Measurements from ENCODE around the gene PDE10A. TPM values are rescaled to one million over a fixed set of nuclear protein-coding genes. Genes with fewer than 3 reads are reported as not detected.

PDE10A gene
- total RNA-seq, 6 donors from 2014 or later, result 0.89 to 4.9 (median 1.4) TPM

DNA sequence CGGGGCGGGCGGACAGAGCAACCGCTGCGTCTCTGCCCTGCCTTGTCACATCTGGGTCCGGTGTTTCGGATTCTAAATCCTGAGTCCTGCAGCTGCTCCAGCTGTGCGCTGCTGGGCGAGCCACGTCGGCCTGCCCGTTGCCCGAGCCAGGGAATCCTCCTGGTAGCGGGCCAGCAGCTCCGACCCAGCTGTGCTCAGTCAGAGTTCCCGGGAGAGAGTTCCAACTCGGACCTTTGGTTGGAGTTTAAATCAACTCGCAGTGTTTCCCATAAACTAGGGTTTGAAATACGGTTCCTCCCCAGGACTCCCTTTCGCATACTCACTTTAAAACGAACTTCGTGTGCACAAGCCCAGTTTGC, 315 bp upstream of the PDE10A start:
- H3K27ac ChIP-seq, result peak overlapping the region in 1 of 4 donors; percentile 72

GRCh38 chr6:165662041-165662748, 846 bp downstream of the PDE10A start:
- Histone ChIP-seq H3K27me3 (peaks cover 0 to 42% (median 16%) of the 10 kb centered on the region in 4 donors), H3K4me1 (peaks cover 17 to 53% (median 32%) of the 10 kb centered on the region in 4 donors), H3K27ac (peak overlapping the region in 2 of 4 donors; percentile 46 to 72), H3K4me3 (peak overlapping the region; percentile 44 to 61 (median 54)), H3K36me3 (no peaks in the 10 kb centered on the region), H3K9me3 (no peaks in the 10 kb centered on the region)
- TF ChIP-seq POLR2A (IDR thresholded peaks at IDR 0.05), result no peak
- TF ChIP-seq, protein P1, sequence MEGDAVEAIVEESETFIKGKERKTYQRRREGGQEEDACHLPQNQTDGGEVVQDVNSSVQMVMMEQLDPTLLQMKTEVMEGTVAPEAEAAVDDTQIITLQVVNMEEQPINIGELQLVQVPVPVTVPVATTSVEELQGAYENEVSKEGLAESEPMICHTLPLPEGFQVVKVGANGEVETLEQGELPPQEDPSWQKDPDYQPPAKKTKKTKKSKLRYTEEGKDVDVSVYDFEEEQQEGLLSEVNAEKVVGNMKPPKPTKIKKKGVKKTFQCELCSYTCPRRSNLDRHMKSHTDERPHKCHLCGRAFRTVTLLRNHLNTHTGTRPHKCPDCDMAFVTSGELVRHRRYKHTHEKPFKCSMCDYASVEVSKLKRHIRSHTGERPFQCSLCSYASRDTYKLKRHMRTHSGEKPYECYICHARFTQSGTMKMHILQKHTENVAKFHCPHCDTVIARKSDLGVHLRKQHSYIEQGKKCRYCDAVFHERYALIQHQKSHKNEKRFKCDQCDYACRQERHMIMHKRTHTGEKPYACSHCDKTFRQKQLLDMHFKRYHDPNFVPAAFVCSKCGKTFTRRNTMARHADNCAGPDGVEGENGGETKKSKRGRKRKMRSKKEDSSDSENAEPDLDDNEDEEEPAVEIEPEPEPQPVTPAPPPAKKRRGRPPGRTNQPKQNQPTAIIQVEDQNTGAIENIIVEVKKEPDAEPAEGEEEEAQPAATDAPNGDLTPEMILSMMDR (IDR thresholded peaks at IDR 0.05), result no peak
- TF ChIP-seq POLR2AphosphoS5 (IDR thresholded peaks at IDR 0.05), result no peak
- no peak for TF ChIP-seq EP300 (IDR thresholded peaks at IDR 0.05)
- peak in 1 of 2 donors; percentile 86 for DNase-seq
- ATAC-seq (ENCODE audit: low FRiP score in 2 of 2), result no peak
- 0 to 2% methylated on average over 5 to 30 of the region's 100 CpGs for WGBS, 2 donors

More for the DNA sequence above, 315 bp upstream of the PDE10A start:
- TF ChIP-seq, protein P1 (IDR thresholded peaks at IDR 0.05), result no peak
- TF ChIP-seq POLR2A (IDR thresholded peaks at IDR 0.05) (no peak), EP300 (IDR thresholded peaks at IDR 0.05) (no peak), POLR2AphosphoS5 (IDR thresholded peaks at IDR 0.05) (no peak)
- DNase-seq (no peak), ATAC-seq (ENCODE audit: low FRiP score in 2 of 2) (peak in 1 of 2 donors; percentile 52)
- peak overlapping the region; percentile 6 to 61 (median 54) for H3K4me3 ChIP-seq
- 0% methylated on average over 7 to 22 of the region's 22 CpGs for WGBS, 2 donors
- no peaks in the 10 kb centered on the region for H3K9me3 ChIP-seq
- H3K4me1 ChIP-seq, result peaks cover 17 to 53% (median 32%) of the 10 kb centered on the region in 4 donors
- peaks cover 0 to 42% (median 16%) of the 10 kb centered on the region in 4 donors for H3K27me3 ChIP-seq
- no peaks in the 10 kb centered on the region for H3K36me3 ChIP-seq

DNA sequence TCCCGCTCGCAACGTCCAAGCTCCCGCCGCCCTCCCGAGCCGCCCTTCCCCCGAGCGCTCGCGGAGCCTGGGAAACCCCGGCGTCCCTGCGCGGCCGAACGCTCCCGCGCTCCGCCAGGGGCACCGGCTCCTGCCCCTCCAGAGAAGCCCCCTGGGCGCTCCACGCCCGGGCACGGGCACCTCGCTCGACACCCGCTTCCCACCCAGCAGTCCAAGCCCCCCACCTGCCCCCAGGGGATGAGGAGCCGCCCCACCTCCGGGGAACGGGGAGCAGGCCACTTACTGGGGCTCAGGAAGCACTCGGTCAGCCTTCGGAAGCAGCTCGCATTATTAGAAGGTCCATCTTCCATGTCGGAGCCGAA, 1.4 kb downstream of the PDE10A start:
- ATAC-seq (ENCODE audit: low FRiP score in 2 of 2) (peak in 1 of 2 donors; percentile 9), DNase-seq (peak in 1 of 2 donors; percentile 83)
- Histone ChIP-seq H3K4me1 (peaks cover 17 to 53% (median 32%) of the 10 kb centered on the region in 4 donors), H3K27ac (peak overlapping the region in 2 of 4 donors; percentile 46 to 72), H3K27me3 (peaks cover 0 to 42% (median 16%) of the 10 kb centered on the region in 4 donors), H3K9me3 (no peaks in the 10 kb centered on the region), H3K36me3 (no peaks in the 10 kb centered on the region), H3K4me3 (peak overlapping the region; percentile 18 to 61 (median 54))
- 0% methylated on average over 5 to 18 of the region's 36 CpGs for WGBS, 2 donors
- no peak for TF ChIP-seq POLR2A (IDR thresholded peaks at IDR 0.05)
- TF ChIP-seq, protein P1 (IDR thresholded peaks at IDR 0.05), result no peak
- TF ChIP-seq POLR2AphosphoS5 (IDR thresholded peaks at IDR 0.05), result no peak
- no peak for TF ChIP-seq EP300 (IDR thresholded peaks at IDR 0.05)

GRCh38 chr6:165660857-165661663, 2.0 kb downstream of the PDE10A start:
- peak overlapping the region; percentile 18 to 61 (median 54) for H3K4me3 ChIP-seq
- TF ChIP-seq, protein P1 (IDR thresholded peaks at IDR 0.05), result no peak
- TF ChIP-seq EP300 (IDR thresholded peaks at IDR 0.05), result no peak
- TF ChIP-seq POLR2A (IDR thresholded peaks at IDR 0.05), result no peak
- TF ChIP-seq POLR2AphosphoS5 (IDR thresholded peaks at IDR 0.05), result no peak
- H3K27ac ChIP-seq, result peak overlapping the region in 1 of 4 donors; percentile 72
- H3K9me3 ChIP-seq, result no peaks in the 10 kb centered on the region
- no peaks in the 10 kb centered on the region for H3K36me3 ChIP-seq
- peaks cover 17 to 53% (median 32%) of the 10 kb centered on the region in 4 donors for H3K4me1 ChIP-seq
- 2 to 4% methylated on average over 48 to 63 of the region's 69 CpGs for WGBS, 2 donors
- H3K27me3 ChIP-seq, result peaks cover 0 to 42% (median 16%) of the 10 kb centered on the region in 4 donors
- DNase-seq, result peak in 1 of 2 donors; percentile 82
- no peak for ATAC-seq (ENCODE audit: low FRiP score in 2 of 2)
